Kidney (tissue), 11 donors: ENCODE measurements around the gene GOLGA8M. TPM values are rescaled to one million over a fixed set of nuclear protein-coding genes. Genes with fewer than 3 reads are reported as not detected.
"Not testable (repeated sequence)": the region's sequence is repeated elsewhere in the genome, so short reads cannot be mapped to it uniquely, and the experiment has no call there.

Source experiments
- DNase-seq, 5 donors: peaks; one replicate each; pipeline ENCODE4 v3.0.0-alpha.2; 2013 to 2020
- FAIRE-seq: peaks from 2 replicates; lab custom pipeline; 2012; peaks lifted over from hg19 to GRCh38; lab: Jason Lieb, UNC
- H3K27ac ChIP-seq, 2 donors: one replicate each; pipeline ENCODE4 v1.7.0; 2013; ENCODE audit warnings: low read depth in 2 of 2, low read length in 2 of 2, inconsistent platforms in 1 of 2
- H3K27me3 ChIP-seq: one replicate; pipeline ENCODE4 v1.7.1; 2013; ENCODE audit warnings: low read length, inconsistent platforms; ENCODE audit not compliant: control insufficient read depth, insufficient read depth
- H3K36me3 ChIP-seq, 3 donors: one replicate each; pipeline versions ENCODE4 v1.7.0 to v1.7.1; 2013; ENCODE audit warnings: low read length in 3 of 3, control low read depth in 1 of 3, inconsistent platforms in 1 of 3; ENCODE audit not compliant: insufficient read depth in 3 of 3, control insufficient read depth in 2 of 3
- H3K4me1 ChIP-seq, 3 donors: one replicate each; pipeline versions ENCODE4 v1.7.0 to v1.7.1; 2013; ENCODE audit warnings: low read length in 3 of 3, inconsistent platforms in 1 of 3, low read depth in 1 of 3; ENCODE audit not compliant: control insufficient read depth in 2 of 3, insufficient read depth in 2 of 3
- H3K4me3 ChIP-seq, 3 donors: one replicate each; pipeline versions ENCODE4 v1.7.0 to v1.8.1; 2013; ENCODE audit warnings: low read length in 3 of 3, control low read depth in 1 of 3, inconsistent platforms in 1 of 3
- H3K9ac ChIP-seq, 3 donors: one replicate each; pipeline versions ENCODE4 v1.7.0 to v1.7.1; 2013; ENCODE audit warnings: low read length in 3 of 3, control low read depth in 1 of 3, inconsistent platforms in 1 of 3
- H3K9me3 ChIP-seq, 3 donors: one replicate each; pipeline versions ENCODE4 v1.7.0 to v1.7.1; 2013; ENCODE audit warnings: low read length in 3 of 3, control low read depth in 1 of 3, inconsistent platforms in 1 of 3; ENCODE audit not compliant: control insufficient read depth in 2 of 3, insufficient read depth in 1 of 3
- intact Hi-C: fragments of 100-400 bp; cut with DNase I; formaldehyde crosslinking; loops from one replicate; pipeline ENCODE4 v1.11.1; 2022
- polyA plus RNA-seq: library from polyadenylated mRNA; stranded (reverse); fragments of 350-450 nt; fragmentation: Illumina TruSeq; extraction: RNeasy Lipid Tissue Mini Kit (QIAGEN cat#74804); gene quantifications from one replicate; pipeline ENCODE4 v1.2.3, GENCODE V29; 2014; ENCODE audit warnings: low read depth, low replicate concordance; ENCODE audit not compliant: insufficient read depth
- total RNA-seq: library from RNA; stranded (reverse); fragmentation: NEBNext Ultra II Directional; extraction: Animal tissue kit (Norgen Biotek cat#: 25700); gene quantifications from one replicate; pipeline ENCODE4 v1.2.1, GENCODE V29; 2021
- donor health status: control.
- donor health status: control.
- donor health status: DM: yes; HTN: yes; CAD: no.
- donor health status: Normal renal cell carcinoma (clear cell type).

GOLGA8M gene
- total and polyA plus RNA-seq, 2 donors from 2014 or later: 0.95 to 4.9 TPM

DNA sequence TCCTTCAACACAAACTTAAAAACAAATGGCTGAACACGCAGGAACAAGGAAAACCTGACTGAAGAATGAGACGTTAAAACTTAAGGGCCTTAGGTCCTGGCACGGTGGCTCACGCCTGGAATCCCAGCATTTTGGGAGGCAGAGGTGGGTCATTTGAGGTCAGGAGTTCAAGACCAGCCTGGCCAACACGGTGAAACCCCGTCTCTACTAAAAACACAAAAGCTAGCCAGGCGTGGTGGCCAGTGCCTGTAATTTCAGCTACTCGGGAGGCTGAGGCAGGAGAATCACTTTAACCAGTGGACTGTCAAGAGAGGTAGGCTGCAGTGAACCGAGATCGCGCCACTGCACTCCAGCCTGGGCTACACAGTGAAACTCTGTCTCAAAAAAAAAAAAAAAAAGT, 6.4 kb upstream of the GOLGA8M start:
- H3K4me1 ChIP-seq, intact Hi-C loops, H3K4me3 ChIP-seq, H3K9ac ChIP-seq, FAIRE-seq, H3K27ac ChIP-seq, DNase-seq, H3K9me3 ChIP-seq, H3K36me3 ChIP-seq, H3K27me3 ChIP-seq: not testable (repeated sequence)

DNA sequence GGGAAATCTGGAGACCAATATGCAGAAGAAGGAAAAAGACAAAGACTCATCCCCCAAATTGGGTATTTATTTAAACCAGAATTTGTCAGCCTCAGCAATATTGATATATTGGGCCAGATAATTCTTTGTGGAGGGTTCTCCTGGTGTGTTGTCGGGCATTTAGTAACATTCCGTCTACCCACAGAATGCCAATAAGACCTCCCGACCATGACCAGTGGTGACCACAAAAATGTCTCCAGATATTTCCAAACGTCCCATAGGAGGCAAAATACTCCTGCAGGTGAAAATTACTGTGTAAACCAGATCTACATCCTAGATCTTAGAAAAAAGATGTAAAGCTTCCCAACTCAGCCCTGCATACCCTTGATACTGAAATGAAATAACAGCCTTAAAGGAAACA, 2.0 kb upstream of the GOLGA8M start:
- DNase-seq: not testable (repeated sequence)

DNA sequence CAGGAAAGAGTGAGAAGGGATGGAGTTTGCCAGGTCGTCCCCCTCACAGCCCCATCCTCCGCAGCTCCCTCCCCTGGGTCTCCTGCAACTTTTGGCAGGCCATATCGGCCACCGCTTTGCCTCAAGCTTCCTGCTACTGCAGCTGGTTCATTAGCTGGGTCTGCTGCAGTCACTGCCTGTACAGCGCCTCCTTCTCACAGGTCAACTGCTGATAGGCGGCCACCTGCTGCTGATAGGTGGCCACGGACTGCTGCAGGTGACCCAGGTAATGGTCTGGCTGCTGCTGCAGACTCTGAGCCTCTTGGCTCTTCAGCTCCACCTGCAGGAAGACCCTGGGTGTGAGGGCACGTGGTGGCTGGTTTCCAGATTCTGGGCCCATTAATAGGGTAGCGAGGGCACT, 8.3 kb downstream of the GOLGA8M start:
- DNase-seq, H3K9me3 ChIP-seq, H3K36me3 ChIP-seq, H3K27me3 ChIP-seq, intact Hi-C loops, H3K4me1 ChIP-seq, H3K4me3 ChIP-seq, H3K9ac ChIP-seq, FAIRE-seq, H3K27ac ChIP-seq: not testable (repeated sequence)

More for the DNA sequence above, 2.0 kb upstream of the GOLGA8M start:
- H3K9me3 ChIP-seq, H3K36me3 ChIP-seq, H3K27ac ChIP-seq, intact Hi-C loops, H3K4me3 ChIP-seq, H3K9ac ChIP-seq, FAIRE-seq, H3K4me1 ChIP-seq, H3K27me3 ChIP-seq: not testable (repeated sequence)

GRCh38 chr15:28702427-28702826, 9.8 kb downstream of the GOLGA8M start:
- intact Hi-C loops: not testable (repeated sequence)

DNA sequence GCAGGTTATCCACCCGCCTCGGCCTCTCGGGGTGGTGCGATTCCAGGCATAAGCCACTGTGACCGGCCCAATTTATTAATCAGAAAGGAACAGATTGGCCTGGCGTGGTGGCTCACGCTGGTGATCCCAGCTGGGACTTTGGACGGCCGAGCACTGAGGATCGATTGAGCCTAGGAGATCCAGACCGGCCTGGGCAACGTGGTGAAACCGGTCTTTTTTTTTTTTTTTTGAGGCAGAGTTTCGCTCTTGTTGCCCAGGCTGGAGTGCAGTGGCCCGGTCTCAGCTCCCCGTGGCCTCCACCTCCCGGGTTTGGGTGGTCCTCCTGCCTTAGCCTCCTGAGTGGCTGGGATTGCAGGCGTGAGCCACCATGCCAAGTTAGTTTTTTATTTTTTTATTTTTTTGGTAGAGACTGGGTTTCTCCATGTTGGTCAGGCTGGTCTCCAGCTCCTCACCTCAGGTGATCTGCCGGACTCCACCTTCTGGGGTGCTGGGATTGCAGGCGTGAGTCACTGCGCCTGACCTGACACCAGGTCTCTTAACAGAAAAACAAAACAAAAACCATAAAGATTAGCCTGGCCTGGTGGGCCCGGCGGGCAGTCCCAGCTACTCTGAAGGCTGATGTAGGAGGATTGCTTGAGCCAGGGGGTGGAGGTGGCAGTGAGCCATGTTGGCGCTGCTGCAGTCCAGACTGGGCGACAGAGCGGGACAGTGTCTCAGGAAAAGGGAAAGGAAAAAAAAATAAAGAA, 18.0 kb downstream of the GOLGA8M start:
- H3K4me1 ChIP-seq, H3K36me3 ChIP-seq, intact Hi-C loops, H3K27me3 ChIP-seq, H3K9me3 ChIP-seq, H3K4me3 ChIP-seq, H3K9ac ChIP-seq, H3K27ac ChIP-seq, FAIRE-seq: not testable (repeated sequence)
- DNase-seq: peak in 1 of 5 donors; percentile 29

More at GRCh38 chr15:28702427-28702826, 9.8 kb downstream of the GOLGA8M start:
- DNase-seq, H3K9ac ChIP-seq, H3K27ac ChIP-seq, H3K9me3 ChIP-seq, FAIRE-seq, H3K36me3 ChIP-seq, H3K4me3 ChIP-seq, H3K27me3 ChIP-seq, H3K4me1 ChIP-seq: not testable (repeated sequence)

DNA sequence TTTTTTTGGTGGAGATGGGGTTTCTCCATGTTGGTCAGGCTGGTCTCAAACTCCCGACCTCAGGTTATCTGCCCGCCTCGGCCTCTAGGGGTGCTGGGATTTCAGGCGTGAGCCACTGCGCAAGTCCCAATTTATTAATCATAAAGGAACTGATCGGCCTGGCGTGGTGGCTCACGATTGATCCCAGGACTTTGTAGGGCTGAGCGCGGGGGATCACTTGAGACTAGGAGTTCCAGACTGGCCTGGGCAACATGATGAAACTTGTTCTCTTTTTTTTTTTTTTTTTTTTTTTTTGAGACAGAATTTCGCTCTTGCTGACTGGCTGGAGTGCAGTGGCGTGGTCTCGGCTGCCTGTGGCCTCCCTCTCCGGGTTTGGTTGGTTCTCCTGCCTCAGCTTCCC, 19.2 kb downstream of the GOLGA8M start:
- H3K36me3 ChIP-seq, H3K27me3 ChIP-seq, intact Hi-C loops, FAIRE-seq, H3K9ac ChIP-seq, H3K4me1 ChIP-seq, H3K4me3 ChIP-seq, H3K27ac ChIP-seq, DNase-seq, H3K9me3 ChIP-seq: not testable (repeated sequence)

GRCh38 chr15:28673533-28673932, 38.7 kb downstream of the GOLGA8M start:
- intact Hi-C loops, FAIRE-seq, H3K27ac ChIP-seq: not testable (repeated sequence)

DNA sequence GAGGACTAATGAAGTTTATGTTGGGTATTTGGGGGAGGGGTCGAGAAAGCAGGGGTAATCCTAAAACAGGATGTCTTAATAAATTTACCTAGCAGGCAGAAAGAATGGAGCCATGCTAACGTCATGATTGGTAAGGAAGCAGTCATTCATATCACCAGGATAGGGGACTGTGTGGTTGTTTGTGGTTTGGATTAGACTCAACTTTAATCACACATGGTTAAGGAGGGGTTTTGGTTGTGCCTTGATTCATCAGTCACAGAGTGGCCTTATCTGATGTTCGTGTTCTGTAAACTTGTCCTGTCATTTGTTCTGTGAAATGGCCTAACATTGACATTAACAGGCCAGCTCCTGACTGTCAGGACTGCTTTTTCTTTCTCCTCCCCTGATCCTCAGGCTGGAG, 40.1 kb downstream of the GOLGA8M start:
- H3K27ac ChIP-seq, H3K36me3 ChIP-seq, FAIRE-seq, DNase-seq, H3K4me1 ChIP-seq, intact Hi-C loops, H3K9ac ChIP-seq, H3K4me3 ChIP-seq, H3K27me3 ChIP-seq, H3K9me3 ChIP-seq: not testable (repeated sequence)

More at GRCh38 chr15:28673533-28673932, 38.7 kb downstream of the GOLGA8M start:
- H3K4me1 ChIP-seq, H3K9me3 ChIP-seq, H3K27me3 ChIP-seq, DNase-seq, H3K36me3 ChIP-seq, H3K9ac ChIP-seq, H3K4me3 ChIP-seq: not testable (repeated sequence)
